HG03025 (cell line): ENCODE measurements around the gene GIMAP8.
"Not testable (repeated sequence)": the region's sequence is repeated elsewhere in the genome, so short reads cannot be mapped to it uniquely, and the experiment has no call there.

Experiments used
- ATAC-seq: cut with Tn5 transposase; IDR thresholded peaks from one replicate; pipeline ENCODE4 v1.9.1; 2021; ENCODE audit warnings: mild to moderate bottlenecking, moderate library complexity; ENCODE audit not compliant: unreplicated experiment, low FRiP score

Gene GIMAP8

GRCh38 chr7:150434240-150434639, 16.2 kb upstream of the GIMAP8 start:
- no peak for ATAC-seq

GRCh38 chr7:150435047-150435389, 15.4 kb upstream of the GIMAP8 start:
- ATAC-seq = no peak

- ATAC-seq = peak; percentile 88
These were observed 14.9 kb upstream of the GIMAP8 start for GRCh38 chr7:150435390-150436073.

GRCh38 chr7:150439967-150440366, 10.5 kb upstream of the GIMAP8 start:
- ATAC-seq = no peak

- no peak for ATAC-seq
These were observed 8.9 kb upstream of the GIMAP8 start for GRCh38 chr7:150441524-150441923.

GRCh38 chr7:150442811-150443210, 7.6 kb upstream of the GIMAP8 start:
- ATAC-seq = no peak

- ATAC-seq = no peak
These were observed 6.5 kb upstream of the GIMAP8 start for GRCh38 chr7:150443793-150444540.

- ATAC-seq = no peak
These were observed 5.6 kb upstream of the GIMAP8 start for GRCh38 chr7:150444674-150445365.

- ATAC-seq = no peak
These were observed 4.0 kb upstream of the GIMAP8 start for GRCh38 chr7:150446288-150446938.

GRCh38 chr7:150447966-150448788, 2.3 kb upstream of the GIMAP8 start:
- ATAC-seq = no peak

- no peak for ATAC-seq
These were observed 1.7 kb upstream of the GIMAP8 start for GRCh38 chr7:150448789-150449147.

- no peak for ATAC-seq
These were observed 1.1 kb upstream of the GIMAP8 start for GRCh38 chr7:150449206-150449952.

GRCh38 chr7:150451097-150451793, 815 bp downstream of the GIMAP8 start:
- no peak for ATAC-seq

GRCh38 chr7:150451833-150452461, 1.5 kb downstream of the GIMAP8 start:
- no peak for ATAC-seq

- no peak for ATAC-seq
These were observed 2.8 kb downstream of the GIMAP8 start for GRCh38 chr7:150453181-150453580.

GRCh38 chr7:150453892-150454291, 3.5 kb downstream of the GIMAP8 start:
- ATAC-seq = no peak

GRCh38 chr7:150457064-150457463, 6.6 kb downstream of the GIMAP8 start:
- ATAC-seq = not testable (repeated sequence)

- ATAC-seq = no peak
These were observed 7.8 kb downstream of the GIMAP8 start for GRCh38 chr7:150458235-150458634.

- no peak for ATAC-seq
These were observed 8.3 kb downstream of the GIMAP8 start for GRCh38 chr7:150458756-150459155.
